Activated CD8-positive, alpha-beta T cell treated with anti-CD3 and anti-CD28 coated beads for 36 hours (primary cell): Measurements from ENCODE around the gene PELI3. TPM values are rescaled to one million over a fixed set of nuclear protein-coding genes. Genes with fewer than 3 reads are reported as not detected.

ENCODE experiments used
- ATAC-seq: fragments of 200-7000 bp; cut with Tn5 transposase; one replicate; pipeline ENCODE4 v1.10.0; 2021; ENCODE audit warnings: mild to moderate bottlenecking, moderate library complexity
- CTCF ChIA-PET: fragments of 350-600 bp; sonication (Branson Sonifier 250); formaldehyde crosslinking; loops from one replicate; lab custom pipeline; 2021; ENCODE audit warnings: antibody characterized with exemption; lab: Charles Lee
- POLR2A ChIA-PET: fragments of 350-600 bp; sonication (Branson Sonifier 250); formaldehyde crosslinking; loops from one replicate; lab custom pipeline; 2021; ENCODE audit warnings: antibody characterized with exemption; lab: Charles Lee
- DNase-seq: peaks from one replicate; pipeline ENCODE4 v3.0.0-alpha.2; 2020
- H3K27ac Mint-ChIP-seq: one replicate; pipeline ENCODE4 v1.8.0; 2021; ENCODE audit warnings: mild to moderate bottlenecking, mixed read lengths
- H3K27me3 Mint-ChIP-seq: one replicate; pipeline ENCODE4 v1.8.0; 2021; ENCODE audit warnings: mixed read lengths
- H3K36me3 Mint-ChIP-seq: one replicate; pipeline ENCODE4 v1.8.0; 2021; ENCODE audit warnings: low read depth, mixed read lengths
- H3K4me1 Mint-ChIP-seq: one replicate; pipeline ENCODE4 v1.8.0; 2021; ENCODE audit warnings: low read depth, mixed read lengths
- H3K4me3 Mint-ChIP-seq: one replicate; pipeline ENCODE4 v1.8.0; 2021; ENCODE audit warnings: mild to moderate bottlenecking, moderate library complexity, mixed read lengths
- H3K9me3 Mint-ChIP-seq: one replicate; pipeline ENCODE4 v1.8.0; 2021; ENCODE audit warnings: mixed read lengths
- intact Hi-C: fragments of 100-400 bp; cut with micrococcal nuclease; formaldehyde crosslinking; loops from one replicate; pipeline ENCODE4 v1.10.0; 2022
- total RNA-seq, 2 experiments: library from RNA; stranded (reverse); gene quantifications; one replicate each; pipeline ENCODE4 v1.2.3, GENCODE V29; 2021
- TF ChIP-seq, protein P1 (sequence below): fragments of 200-600 bp; IDR thresholded peaks from one replicate; pipeline ENCODE4 v1.8.0; 2022; ENCODE audit warnings: antibody characterized with exemption, mild to moderate bottlenecking

Gene PELI3
- total RNA-seq, 2 experiments from 2014 or later, result 6.7 to 10.5 TPM

DNA sequence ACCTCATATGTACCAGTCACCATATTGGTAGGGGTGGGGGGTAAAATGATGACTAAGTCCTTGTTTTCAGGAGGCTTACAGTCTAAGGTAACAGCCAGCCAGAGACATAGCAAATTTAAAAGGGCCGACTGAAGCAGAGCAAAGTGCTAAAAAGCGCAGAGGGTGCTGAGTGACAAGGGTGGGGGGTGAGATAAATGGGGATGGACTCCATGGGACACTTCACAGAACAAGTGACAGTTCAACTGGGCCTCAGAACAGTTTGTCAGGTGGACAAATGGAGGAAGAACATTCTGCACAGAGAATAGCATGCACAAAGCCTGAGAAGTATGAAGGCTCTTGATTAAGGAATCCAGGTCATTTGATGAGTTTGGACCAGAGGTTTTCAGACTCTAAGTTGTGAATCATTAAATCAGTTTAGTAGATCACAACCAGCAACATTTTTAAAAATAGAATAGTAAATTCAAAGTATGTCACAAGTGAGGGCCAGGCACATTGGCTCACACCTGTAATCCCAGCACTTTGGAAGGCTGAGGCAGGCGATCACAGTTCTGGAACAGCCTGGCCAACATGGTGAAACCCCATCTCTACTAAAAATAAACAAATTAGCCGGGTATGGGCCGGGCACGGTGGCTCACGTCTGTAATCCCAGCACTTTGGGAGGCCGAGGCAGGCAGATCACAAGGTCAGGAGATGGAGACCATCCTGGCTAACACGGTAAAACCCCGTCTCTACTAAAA, 57.8 kb downstream of the PELI3 start:
- no peak overlapping the region for H3K4me3 Mint-ChIP-seq
- H3K4me1 Mint-ChIP-seq, result no peaks in the 10 kb centered on the region
- POLR2A ChIA-PET, result no interaction called here
- no peaks in the 10 kb centered on the region for H3K27me3 Mint-ChIP-seq
- H3K36me3 Mint-ChIP-seq, result peaks cover 22% of the 10 kb centered on the region
- DNase-seq, result no peak
- H3K9me3 Mint-ChIP-seq, result no peaks in the 10 kb centered on the region
- no peak for ATAC-seq
- no peak overlapping the region for H3K27ac Mint-ChIP-seq
- intact Hi-C loops, result no loop called here
- CTCF ChIA-PET, result no interaction called here
- TF ChIP-seq, protein P1, sequence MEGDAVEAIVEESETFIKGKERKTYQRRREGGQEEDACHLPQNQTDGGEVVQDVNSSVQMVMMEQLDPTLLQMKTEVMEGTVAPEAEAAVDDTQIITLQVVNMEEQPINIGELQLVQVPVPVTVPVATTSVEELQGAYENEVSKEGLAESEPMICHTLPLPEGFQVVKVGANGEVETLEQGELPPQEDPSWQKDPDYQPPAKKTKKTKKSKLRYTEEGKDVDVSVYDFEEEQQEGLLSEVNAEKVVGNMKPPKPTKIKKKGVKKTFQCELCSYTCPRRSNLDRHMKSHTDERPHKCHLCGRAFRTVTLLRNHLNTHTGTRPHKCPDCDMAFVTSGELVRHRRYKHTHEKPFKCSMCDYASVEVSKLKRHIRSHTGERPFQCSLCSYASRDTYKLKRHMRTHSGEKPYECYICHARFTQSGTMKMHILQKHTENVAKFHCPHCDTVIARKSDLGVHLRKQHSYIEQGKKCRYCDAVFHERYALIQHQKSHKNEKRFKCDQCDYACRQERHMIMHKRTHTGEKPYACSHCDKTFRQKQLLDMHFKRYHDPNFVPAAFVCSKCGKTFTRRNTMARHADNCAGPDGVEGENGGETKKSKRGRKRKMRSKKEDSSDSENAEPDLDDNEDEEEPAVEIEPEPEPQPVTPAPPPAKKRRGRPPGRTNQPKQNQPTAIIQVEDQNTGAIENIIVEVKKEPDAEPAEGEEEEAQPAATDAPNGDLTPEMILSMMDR, result no peak

Other genes with a start within 250 kb of the PELI3 start
- gene KLC2, start 209.2 kb upstream of the PELI3 start, total RNA-seq, result 10 to 100 TPM; 32.2 to 35.2 TPM
- gene RAB1B, start 198.3 kb upstream of the PELI3 start, total RNA-seq, result 10 to 100 TPM; 97.9 to 98.2 TPM
- 1 to 10 TPM in 1 of 2 experiments, under 1 TPM in 1; 0.96 to 2.0 TPM for gene CNIH2, start 188.7 kb upstream of the PELI3 start, total RNA-seq
- gene YIF1A, start 177.8 kb upstream of the PELI3 start, total RNA-seq, result 10 to 100 TPM; 57.4 to 64.0 TPM
- not detected for gene TMEM151A, start 175.0 kb upstream of the PELI3 start, total RNA-seq
- gene CD248, start 149.9 kb upstream of the PELI3 start, total RNA-seq, result 10 to 100 TPM; 16.3 to 16.8 TPM
- gene RIN1, start 130.5 kb upstream of the PELI3 start, total RNA-seq, result 1 to 10 TPM; 1.1 to 1.6 TPM
- gene BRMS1, start 121.8 kb upstream of the PELI3 start, total RNA-seq, result 10 to 100 TPM; 35.7 to 35.9 TPM
- 1 to 10 TPM; 9.4 to 9.5 TPM for gene B4GAT1, start 119.3 kb upstream of the PELI3 start, total RNA-seq
- 10 to 100 TPM; 11.8 to 12.2 TPM for gene SLC29A2, start 95.1 kb upstream of the PELI3 start, total RNA-seq
- under 1 TPM in 1 of 2 experiments, not detected in 1; 0.11 TPM for gene NPAS4, start 45.9 kb upstream of the PELI3 start, total RNA-seq
- 100 to 1,000 TPM; 135 to 142 TPM for gene MRPL11, start 28.1 kb upstream of the PELI3 start, total RNA-seq
- 10 to 100 TPM; 72.4 to 75.8 TPM for gene DPP3, start 13.5 kb downstream of the PELI3 start, total RNA-seq
- 1 to 10 TPM; 7.7 to 7.9 TPM for gene BBS1, start 43.7 kb downstream of the PELI3 start, total RNA-seq
- gene ZDHHC24, start 79.1 kb downstream of the PELI3 start, total RNA-seq, result 10 to 100 TPM; 13.2 to 14.0 TPM
- under 1 TPM in 1 of 2 experiments, not detected in 1; 0.14 TPM for gene ACTN3, start 80.0 kb downstream of the PELI3 start, total RNA-seq
- gene CTSF, start 101.7 kb downstream of the PELI3 start, total RNA-seq, result 1 to 10 TPM in 1 of 2 experiments, under 1 TPM in 1; 0.68 to 1.3 TPM
- gene CCDC87, start 126.2 kb downstream of the PELI3 start, total RNA-seq, result under 1 TPM; 0.14 to 0.27 TPM
- 10 to 100 TPM; 22.0 to 25.6 TPM for gene CCS, start 126.3 kb downstream of the PELI3 start, total RNA-seq
- gene RBM14, start 149.7 kb downstream of the PELI3 start, total RNA-seq, result 100 to 1,000 TPM; 153 to 159 TPM
- 100 to 1,000 TPM; 108 to 114 TPM for gene RBM4, start 171.8 kb downstream of the PELI3 start, total RNA-seq
- 10 to 100 TPM; 10.7 to 13.1 TPM for gene RBM4B, start 211.0 kb downstream of the PELI3 start, total RNA-seq